ENCODE data around the gene WASHC2A.
"Not testable (repeated sequence)": the region's sequence is repeated elsewhere in the genome, so short reads cannot be mapped to it uniquely, and the experiment has no call there.

The WASHC2A gene

GRCh38 chr10:50159856-50160255 is 92.1 kb downstream of the WASHC2A start:
- not testable (repeated sequence) for DNase-seq

GRCh38 chr10:50165038-50165437 is 97.3 kb downstream of the WASHC2A start:
- not testable (repeated sequence) for DNase-seq

- DNase-seq = not testable (repeated sequence)
Observed at GRCh38 chr10:50167833-50168232, 100.1 kb downstream of the WASHC2A start.

GRCh38 chr10:50169506-50169905 is 101.8 kb downstream of the WASHC2A start:
- DNase-seq = not testable (repeated sequence)

GRCh38 chr10:50174788-50175525 is 107.2 kb downstream of the WASHC2A start:
- not testable (repeated sequence) for DNase-seq
